ENCODE measurements around the gene MAP3K4.
A peak's percentile ranks its signal among the peaks of the same experiment; 100 is the strongest.
"Not testable (repeated sequence)": the region's sequence is repeated elsewhere in the genome, so short reads cannot be mapped to it uniquely, and the experiment has no call there.

Gene MAP3K4

DNA sequence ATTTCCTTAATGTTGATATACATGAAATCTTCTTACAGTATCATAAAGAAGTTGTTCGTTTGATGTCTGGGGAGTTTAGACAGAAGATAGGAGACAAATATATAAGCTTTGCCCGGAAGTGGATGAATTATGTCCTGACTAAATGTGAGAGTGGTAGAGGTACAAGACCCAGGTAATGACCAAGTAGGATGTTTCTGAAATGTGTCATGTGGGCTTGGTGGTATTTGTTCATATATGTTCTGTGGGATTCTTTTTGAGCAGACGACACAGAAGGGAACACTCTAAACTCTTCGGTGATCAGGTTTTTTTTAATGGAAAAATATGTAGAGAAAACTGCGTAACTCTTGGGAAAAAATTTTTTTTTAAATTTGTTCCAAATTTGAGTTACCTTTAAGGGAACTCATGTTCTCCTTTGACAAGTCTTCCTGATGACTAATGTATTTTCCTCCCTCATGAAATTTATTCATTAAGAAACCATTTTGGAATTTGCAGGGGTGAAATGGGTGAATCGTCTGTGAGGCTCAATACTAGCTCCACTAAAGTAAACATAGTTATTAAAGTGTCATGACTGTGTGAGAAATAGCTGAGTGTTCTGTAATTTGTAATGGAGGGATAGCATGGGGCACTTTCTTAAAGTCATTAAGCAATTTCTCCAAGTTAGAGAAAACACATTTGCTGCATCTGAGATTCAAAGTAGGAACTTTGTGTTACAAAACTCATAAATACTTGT lies 100.6 kb downstream of the MAP3K4 start:
- DNase-seq, result no peak

DNA sequence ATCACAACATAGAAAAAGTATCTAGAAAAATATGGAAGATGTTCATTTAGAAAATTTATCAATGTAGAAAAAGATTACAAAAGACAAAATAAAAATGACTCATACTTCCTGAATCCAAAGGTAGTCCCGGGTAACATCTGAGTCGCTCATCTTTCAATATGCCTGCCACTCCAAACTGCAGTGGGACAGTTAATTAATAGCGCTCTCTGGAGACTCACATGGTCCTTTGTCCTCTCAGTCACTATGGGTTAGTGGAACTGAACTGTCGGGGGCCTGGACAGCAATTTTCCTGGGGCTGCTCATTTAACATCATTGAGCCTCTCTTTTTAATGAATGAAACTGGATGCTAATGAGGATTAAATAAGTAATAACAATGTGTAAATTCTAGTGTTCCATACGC lies 103.4 kb downstream of the MAP3K4 start:
- no peak for DNase-seq

DNA sequence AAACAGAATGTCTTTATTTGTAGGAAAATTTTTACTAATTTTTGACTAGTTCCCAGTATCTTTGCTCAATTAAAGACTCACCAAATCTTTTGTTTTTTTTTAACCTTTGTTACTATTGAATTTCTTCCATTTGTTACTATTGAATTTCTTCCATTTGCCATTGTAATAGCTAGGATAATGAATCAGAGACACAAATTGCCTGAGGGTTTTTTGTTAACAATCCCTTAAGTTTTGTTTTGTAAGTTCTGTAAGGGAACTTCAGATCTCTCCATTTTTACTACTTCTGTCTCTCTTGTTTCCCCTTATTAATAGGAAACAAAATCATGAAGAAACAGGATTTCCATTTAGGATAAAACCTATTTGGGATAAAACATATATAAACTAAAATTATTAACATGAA lies 104.3 kb downstream of the MAP3K4 start:
- DNase-seq, result no peak

DNA sequence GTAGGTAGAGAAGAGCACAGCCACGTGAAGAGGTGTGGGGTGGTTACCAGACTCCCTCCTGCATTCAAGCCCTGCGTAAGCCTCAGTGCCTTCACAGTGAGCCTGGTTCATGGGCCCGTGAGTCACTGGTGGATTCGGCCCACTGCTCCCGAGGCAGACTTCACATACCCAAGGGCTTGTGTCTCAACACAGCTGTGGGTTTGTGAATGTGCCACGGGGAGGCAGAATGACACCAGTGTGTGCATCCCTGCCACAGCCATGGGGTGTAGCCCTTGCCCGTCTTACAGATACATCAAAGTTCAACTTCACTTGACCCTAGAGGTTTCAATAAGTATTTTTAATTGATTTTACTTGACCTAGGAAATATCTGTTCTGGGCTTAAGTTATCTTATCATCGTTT lies 108.5 kb downstream of the MAP3K4 start:
- no peak for DNase-seq

DNA sequence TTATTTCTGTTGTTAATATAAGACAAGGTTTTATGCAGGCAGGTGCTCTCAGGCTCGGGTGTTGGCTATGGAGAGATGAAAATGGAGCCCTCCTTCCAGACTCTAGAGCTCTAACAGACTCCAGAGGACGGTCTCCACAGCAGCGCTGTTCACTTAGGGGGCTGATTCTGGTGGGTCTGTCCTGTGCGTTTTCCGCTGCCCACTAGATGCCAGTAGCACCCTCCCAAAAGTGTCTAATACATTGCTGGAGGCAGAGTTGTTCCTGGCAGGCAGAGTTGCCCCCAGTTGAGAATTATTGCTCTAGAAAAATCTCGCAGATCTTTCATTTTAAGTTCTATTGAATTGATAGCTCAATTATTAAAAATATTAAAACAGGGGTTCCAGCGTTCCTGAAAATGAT lies 109.9 kb downstream of the MAP3K4 start:
- no peak for DNase-seq

DNA sequence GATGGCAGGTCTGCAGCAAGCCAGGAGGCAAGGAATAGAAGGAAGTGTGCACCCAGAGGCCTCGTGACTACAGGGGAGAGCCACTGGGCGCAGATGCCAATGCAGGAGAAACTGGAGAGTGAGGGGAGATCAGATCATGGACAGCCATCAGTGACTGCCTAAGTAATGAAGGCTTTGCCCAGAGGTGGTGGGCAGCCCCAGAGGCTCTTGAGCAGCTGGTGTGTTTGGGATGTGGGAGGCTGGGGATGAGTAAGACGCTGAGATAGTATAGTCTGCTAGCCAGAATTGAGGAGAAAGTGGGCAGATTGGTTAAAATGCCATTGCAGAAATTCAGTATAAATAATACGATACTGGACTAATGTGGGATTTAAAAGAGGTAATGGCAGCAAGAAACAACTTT lies 111.9 kb downstream of the MAP3K4 start:
- DNase-seq, result no peak

DNA sequence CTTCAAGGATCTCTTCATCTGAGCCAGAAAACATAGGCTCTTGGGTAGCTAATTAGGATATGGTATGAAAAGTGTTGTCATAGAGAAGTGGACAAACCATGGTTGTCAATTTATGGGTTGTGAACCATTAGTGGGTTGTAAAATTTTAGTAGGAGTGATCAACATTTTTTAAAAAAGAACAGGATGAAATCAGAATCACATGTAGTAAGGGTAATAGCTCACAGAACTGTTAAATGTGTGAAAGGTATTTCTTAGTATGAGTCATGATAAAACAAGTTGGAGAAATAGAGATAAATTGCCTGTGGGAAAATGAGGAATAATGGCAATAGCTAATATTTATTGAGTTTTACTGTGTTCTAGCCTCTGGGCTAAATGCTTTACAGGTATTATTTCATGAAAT lies 113.4 kb downstream of the MAP3K4 start:
- no peak for DNase-seq

DNA sequence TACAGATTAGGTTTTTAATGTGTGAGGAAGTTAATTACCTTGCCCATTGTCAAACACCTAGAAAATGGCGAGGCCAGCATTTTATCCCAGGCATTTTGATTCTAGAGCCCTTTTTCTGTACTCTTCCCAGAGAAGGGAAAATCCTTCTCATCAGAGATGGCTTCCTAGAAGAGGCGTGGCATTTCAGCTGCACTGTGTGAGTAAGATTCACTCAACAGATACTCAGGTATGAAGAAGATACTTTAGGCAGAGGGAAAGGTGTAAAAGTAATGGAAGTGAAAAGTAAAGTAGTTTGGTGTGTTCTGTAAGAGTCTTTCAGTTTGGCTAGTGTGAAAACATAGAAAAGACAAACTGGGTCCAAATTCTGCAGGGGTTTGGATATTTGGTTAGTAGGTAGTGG lies 113.8 kb downstream of the MAP3K4 start:
- no peak for DNase-seq

DNA sequence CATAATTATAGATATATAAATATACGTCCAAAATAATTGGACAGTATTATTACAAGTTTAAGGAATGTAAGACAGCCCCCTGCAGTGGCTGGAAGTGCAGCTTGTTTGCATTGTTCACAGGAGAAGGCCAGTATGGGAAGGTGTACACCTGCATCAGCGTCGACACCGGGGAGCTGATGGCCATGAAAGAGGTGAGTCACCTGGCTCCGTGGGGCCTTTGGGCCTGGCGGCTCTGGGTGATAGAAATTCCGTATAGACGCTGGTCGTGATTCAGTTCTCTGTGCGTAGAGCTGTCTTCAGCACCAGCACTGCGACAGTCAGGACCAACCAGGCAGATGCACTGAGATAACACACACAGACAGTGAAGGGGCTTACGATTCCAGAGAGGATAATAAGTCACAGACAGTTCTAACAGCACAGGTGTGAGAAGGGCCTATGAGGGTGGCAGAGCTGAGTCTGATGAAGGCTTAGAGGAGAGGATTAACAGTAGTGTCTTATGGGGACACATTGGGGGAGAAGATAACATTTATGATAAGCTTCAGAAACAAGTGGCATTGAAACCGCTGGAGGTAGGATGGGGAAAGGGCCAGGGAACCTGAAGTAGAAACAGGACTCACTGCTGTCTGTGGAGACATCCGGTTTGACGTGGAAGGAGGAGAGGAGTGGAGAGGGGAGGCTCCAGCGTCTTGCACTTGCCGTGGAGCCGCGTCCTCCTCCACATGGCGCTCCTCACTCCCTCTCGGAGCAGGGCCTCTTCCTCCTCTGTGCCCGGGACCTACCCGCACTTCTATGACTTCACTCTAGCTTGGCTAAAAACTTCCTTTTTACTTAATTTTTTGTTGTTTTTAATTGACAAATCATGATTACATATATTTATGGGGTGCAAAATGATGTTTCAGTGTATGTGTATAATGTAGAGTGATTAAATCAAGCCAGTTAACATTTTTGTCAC lies 116.5 kb downstream of the MAP3K4 start:
- no peak for DNase-seq

DNA sequence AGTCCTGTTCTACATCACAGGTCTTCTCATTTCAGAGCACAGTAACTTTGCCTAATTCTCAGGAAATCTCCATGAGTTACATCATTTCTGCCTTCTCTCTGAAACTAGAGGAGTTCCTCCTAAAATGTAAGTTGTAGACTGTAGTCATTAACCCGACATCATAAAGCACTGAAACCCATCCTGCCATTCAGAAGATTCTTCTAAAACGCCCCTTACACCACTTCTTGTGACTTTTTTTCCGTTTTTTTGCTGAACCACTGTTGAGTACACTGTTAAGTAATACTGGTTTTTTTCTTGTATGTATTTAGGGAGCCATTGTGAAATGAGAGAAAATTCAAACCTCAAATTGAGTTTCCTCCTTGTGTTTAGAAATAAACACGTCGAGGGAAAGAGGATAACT lies 117.3 kb downstream of the MAP3K4 start:
- no peak for DNase-seq

DNA sequence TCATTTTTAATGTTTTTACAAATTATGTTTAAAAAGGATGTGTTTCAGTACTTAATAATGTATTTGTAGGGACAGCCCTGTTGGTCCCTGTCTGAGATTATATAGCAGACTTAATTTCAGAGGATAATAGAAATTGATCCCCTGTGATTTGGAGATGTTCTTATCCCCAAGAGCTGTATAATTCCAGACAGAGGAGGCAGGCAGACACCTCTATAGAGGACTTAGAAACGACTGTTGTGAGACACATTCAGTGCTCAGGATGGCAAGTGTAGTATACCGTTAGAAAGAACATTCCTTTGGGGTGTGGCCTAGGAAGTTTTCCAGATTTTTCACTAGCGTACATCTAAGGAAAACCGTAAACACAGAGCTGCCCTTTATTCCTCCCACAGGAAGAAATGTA lies 117.8 kb downstream of the MAP3K4 start:
- DNase-seq, result no peak

DNA sequence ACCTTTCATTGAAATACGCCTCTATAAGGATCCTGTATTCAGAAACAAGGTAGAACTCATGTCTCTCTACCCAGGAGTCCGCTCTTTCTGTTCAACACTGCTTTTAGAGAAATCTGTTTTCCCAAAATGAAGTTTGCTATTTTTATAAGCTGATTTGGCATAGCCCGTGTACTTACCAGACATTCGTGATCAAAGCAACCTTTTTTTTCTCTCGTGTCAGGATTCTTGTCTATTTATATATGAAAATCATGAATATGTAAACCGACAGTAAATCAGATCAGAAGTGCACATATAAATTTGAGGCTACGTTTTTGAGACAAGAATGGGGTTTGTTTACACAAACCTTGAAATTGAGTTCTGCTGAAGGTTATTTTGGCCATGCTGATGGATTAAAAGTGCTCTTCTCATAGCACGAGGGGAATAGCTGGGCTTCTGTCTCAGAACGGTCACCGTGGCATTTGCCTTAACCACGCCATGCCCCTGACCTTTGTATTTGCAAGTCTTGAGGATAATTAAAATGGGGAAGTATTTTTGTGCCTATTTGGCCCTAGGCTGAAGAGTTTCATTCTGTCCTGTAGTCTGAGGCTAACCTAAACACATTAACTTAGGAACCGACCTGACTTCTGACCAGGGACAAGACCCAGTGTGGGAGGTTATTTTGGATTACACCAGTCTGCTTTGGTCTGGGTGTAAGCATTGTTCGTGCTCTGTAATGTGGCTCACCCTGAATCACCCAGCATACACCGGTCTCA lies 118.6 kb downstream of the MAP3K4 start:
- no peak for DNase-seq

DNA sequence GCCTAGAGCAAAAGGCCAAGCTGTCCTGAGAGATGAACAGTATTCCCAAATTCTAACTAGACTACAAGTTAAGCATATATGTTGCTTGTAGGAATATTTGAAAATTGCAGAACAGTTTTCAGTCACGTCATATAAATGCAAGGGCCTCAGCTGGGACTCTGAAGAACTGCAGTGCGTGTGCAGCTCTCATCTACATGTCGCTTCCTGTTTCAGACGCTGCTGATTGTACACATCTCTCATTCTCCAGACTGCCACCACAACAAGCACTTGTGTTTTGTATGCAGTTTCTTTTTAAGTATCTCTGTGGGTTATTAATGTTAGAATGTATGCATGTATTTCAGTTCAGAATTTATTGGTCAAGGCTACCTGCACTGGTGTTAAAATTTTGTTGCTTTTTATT lies 119.7 kb downstream of the MAP3K4 start:
- DNase-seq, result no peak

DNA sequence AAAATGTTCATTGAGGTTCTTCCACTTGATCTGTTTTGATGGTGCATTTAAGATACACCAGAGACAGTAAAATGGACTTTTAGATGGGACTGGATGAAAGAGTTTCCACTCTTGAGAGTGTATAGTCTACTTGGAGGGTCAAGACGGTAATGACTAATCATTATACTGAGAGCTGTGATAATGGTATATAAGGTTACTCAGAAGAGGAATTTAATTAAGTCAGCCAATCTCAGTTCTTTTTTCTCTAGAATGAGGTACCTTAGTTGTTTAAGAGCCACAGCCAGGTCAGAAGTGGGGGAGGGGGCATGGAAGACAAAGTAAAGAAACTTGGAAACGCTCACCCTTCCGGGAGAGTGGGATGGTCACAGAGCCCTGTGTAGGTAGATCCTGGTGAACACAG lies 123.9 kb downstream of the MAP3K4 start:
- DNase-seq, result no peak

DNA sequence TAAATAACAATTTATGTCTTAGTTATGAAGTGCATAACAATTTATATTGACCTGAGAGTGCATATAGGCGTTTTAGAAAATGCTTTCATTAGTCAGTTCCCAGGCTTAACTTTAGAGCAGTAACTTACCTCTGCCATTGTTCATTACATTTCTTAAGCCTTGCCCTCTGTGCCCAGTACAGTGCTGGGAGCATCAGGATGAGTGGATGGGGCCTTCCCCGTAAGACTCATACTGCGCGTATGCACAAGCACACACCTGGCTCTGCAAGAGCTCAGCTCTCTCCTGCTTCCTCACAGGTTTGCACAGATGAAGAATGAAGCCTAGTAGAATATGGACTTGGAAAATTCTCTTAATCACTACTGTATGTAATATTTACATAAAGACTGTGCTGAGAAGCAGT lies 125.0 kb downstream of the MAP3K4 start:
- DNase-seq, result no peak

DNA sequence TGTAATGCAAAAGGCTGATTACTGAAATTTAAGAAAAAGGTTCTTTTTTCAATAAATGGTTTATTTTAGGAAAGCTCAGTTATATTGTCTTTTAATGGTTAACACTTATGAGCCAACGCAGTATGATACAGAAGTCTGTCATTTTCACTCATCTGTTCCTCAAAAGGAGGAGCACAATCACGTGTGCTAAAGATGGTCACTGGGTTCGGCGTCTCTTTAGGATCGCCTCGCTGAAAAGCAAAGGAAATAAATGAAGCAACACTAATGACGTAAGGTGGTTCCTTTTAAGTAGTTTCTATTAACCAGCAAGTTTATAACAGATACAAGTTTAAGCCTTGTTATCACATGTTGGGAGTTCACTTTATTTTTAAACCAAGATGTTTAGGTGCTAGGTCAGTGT lies 125.7 kb downstream of the MAP3K4 start:
- no peak for DNase-seq

DNA sequence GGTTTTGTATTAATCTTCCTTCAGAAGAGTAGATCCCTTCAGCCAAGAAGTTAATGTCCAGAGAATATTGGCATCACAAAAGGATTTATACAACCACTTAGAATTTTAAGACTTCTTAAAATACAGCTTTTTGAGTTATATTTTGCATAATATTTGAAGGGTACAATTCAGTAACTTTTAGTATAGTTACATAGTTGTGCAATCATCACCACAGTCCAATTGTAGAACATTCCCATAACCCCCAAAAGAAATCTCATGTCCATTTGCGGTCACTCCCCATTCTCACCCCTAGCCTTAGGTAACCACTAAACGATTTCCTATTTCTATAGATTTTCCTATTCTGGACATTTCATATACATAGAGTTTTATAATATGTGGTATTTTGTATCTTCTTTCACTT lies 126.4 kb downstream of the MAP3K4 start:
- DNase-seq, result no peak

DNA sequence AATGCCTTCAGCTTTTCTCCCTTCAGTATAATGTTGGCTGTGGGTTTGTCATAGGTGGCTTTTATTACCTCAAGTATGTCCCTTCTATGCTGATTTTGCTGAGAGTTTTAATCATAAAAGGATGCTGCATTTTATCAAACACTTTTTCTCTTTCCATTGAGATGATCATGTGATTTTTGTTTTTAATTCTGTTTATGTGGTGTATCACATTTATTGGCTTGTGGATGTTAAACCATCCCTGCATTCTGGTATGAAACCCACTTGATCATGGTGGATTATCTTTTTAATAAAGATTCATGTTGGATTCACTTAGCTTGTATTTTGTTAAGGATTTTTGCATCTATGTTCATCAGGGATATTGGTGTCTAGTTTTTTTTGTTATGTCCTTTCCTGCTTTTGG lies 131.8 kb downstream of the MAP3K4 start:
- DNase-seq, result not testable (repeated sequence)

DNA sequence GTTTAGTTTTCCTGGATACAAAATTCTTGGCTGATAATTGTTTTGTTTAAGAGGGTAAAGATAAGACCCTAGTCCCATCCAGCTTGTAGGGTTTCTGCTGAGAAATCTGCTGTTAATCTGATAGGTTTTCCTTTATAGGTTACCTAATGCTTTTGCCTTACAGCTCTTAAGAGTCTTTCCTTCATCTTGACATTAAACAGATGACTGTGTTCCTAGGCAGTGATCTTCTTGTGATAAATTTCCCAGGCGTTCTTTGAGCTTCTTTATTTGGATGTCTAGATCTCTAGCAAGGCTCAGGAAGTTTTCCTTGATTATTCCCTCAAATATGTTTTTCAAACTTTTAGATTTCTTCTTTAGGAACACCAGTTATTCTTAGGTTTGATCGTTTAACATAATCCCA lies 134.0 kb downstream of the MAP3K4 start:
- no peak for DNase-seq

DNA sequence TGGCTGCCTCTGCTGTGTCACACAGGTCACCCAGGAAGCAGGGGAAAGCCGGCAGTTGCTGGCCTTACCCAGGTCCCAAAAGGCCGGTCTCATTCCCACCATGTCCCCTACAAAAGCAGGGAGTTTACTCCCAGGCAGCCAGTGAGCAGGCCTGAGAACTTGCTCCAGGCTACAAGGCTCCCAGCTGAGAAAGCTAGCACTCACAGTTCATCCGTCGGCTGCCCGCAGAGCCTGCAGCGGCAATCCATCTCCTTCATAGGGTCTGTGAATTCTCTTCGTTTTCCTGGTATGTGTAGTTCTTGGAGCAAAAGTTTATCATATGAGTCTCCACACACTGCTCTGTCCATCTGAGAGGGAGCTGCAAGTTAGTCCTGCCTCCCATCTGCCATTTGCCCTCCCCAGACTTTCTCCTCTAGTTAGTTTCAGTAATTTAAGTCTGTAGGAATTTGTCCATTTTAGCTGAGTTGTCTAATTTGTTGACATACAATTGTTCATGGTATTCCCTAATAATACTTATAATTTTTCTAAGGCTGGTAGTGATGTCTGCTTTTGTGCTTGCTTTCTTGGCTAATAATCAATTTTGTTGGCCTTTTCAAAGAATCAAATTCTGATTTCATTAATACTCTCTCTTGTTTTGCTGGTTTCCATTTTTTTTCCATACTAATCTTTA lies 135.6 kb downstream of the MAP3K4 start:
- no peak for DNase-seq

DNA sequence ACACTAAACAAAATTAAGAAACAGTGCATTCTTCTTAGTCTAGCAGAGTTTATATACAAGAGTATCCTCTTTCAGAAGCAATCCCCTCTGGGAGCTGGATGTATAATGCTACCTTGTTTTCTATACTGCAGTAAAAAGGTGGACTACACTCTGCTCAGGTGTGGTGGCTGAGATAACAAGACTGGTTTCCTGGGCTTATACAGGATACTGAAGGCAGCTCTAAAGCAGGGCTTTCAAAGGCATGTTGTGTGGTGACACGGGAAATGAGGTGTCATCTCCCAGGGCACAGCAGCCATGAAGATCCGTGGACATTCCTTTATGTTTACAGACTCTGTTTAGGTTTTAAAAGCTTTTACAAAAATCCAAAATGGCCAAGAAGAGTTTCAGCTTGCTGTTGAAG lies 136.7 kb downstream of the MAP3K4 start:
- DNase-seq, result no peak

DNA sequence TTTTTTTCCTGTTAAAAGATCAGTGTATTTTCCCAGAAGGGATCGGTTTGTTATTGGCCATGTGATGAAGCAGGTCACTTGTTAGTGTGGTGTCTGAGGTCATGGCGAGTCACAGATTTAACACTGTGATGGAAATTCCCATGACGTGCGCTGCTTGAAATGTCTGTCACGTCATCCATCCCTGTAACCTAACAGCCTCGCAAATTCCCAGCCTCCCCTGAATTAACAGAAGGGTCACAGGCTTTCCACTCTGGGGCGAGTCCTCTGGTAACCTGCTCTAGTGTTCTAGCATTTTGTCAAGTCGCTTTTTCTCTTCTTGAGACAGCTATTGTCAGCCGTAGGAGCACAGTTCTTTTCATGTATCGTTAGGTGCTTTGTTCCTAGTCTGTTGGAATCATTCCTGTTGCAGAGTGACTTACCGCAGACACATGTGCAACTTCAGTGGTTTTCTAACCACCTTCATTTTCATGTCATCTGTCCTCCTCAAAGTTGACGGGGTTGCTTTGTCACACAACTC lies 137.2 kb downstream of the MAP3K4 start:
- peak; percentile 63 for DNase-seq

DNA sequence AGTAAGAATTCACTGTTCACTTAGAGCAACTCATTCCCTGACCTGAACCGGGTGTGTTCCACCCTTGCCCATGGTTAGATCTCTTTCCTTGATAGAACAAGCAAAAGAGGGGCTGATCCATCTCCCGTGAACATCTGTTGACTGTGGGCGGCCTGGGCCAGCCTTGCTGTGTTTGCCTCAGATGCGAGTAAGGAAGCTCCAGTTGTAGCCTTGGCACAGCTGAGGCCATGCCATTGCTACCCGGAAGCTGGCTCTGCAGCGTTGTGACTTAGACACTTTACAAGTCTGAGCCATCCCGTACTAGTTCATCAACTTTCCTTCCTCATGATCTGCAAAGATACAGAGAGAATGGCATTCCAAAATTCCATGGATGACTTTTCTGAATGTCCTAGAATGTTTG lies 139.0 kb downstream of the MAP3K4 start:
- DNase-seq, result no peak

All from stimulated activated CD4-positive, alpha-beta T cell treated with anti-CD3 and anti-CD28 coated beads, Interleukin-1b, Interleukin-23, amount 100 ng/mL, for 48 hours (primary cell).